K562 (cell line): ENCODE results near the gene PALMD. TPM values are rescaled to one million over a fixed set of nuclear protein-coding genes. Genes with fewer than 3 reads are reported as not detected.

ENCODE experiments used
- ATAC-seq: fragments of 200-7000 bp; cut with Tn5 transposase; 3 replicates; pipeline ENCODE4 v1.9.1; 2020; ENCODE audit warnings: moderate library complexity
- BruUV-seq: library from RNA; stranded (reverse); fragments of 400-500 nt; replicated peaks from 2 replicates; lab custom pipeline; 2021; lab: Mats Ljungman, UMichigan
- CTCF ChIA-PET: fragments of 300-600 bp; formaldehyde crosslinking; extraction: SDS; loops from one replicate; lab custom pipeline; 2021; ENCODE audit warnings: low intra/inter-chr PET ratio; lab: Yijun Ruan, JAX
- POLR2A ChIA-PET: fragments of 300-600, 350-650 bp; sonication (Branson Sonifier 250); formaldehyde crosslinking; extraction: SDS; loops from one replicate; lab custom pipeline; 2021; ENCODE audit warnings: antibody characterized with exemption, inconsistent platforms; lab: Yijun Ruan, JAX
- DNase-seq, 4 experiments: peaks; one replicate each; pipeline versions ENCODE4 v3.0.0 to v3.0.0-alpha.2; 2011 to 2018; ENCODE audit warnings: low spot score in 3 of 4, mixed read lengths in 3 of 4; ENCODE audit errors: extremely low read depth in 1 of 4
- FAIRE-seq: peaks from 2 replicates; lab custom pipeline; 2011; peaks lifted over from hg19 to GRCh38; lab: Jason Lieb, UNC
- H2AFZ ChIP-seq: 2 replicates; pipeline ENCODE4 v1.6.0; 2011; ENCODE audit warnings: low read depth, low read length, control low read depth, inconsistent platforms
- H3K27ac ChIP-seq: fragments of 200-600 bp; 3 replicates; pipeline ENCODE4 v1.8.0; 2011; ENCODE audit warnings: low read depth, mild to moderate bottlenecking, control low read depth, inconsistent platforms, low read length, moderate library complexity, mixed read lengths; ENCODE audit errors: extremely low read depth
- H3K27me3 ChIP-seq, 2 experiments: fragments of 300-600 bp in 1 of 2; 2 replicates in 1 of 2; 3 replicates in 1 of 2; pipeline versions ENCODE4 v1.6.0 to v1.8.0; 2011; ENCODE audit warnings: inconsistent platforms in 2 of 2, low read length in 2 of 2, mild to moderate bottlenecking in 1 of 2, mixed read lengths in 1 of 2, moderate library complexity in 1 of 2; ENCODE audit not compliant: control insufficient read depth in 2 of 2, insufficient read depth in 2 of 2
- H3K36me3 ChIP-seq: fragments of 300-600 bp; 3 replicates; pipeline ENCODE4 v1.8.0; 2011; ENCODE audit warnings: mild to moderate bottlenecking, low read length, inconsistent platforms; ENCODE audit not compliant: control insufficient read depth, insufficient read depth
- H3K4me1 ChIP-seq, 2 experiments: fragments of 200-600 bp in 1 of 2; replicated peaks in 1 of 2; 2 replicates in 1 of 2; 3 replicates in 1 of 2; pipeline versions ENCODE4 v1.5.1 to v1.8.0; 2011; ENCODE audit warnings: inconsistent platforms in 2 of 2, low read length in 2 of 2, mild to moderate bottlenecking in 1 of 2, mixed read lengths in 1 of 2, moderate library complexity in 1 of 2; ENCODE audit not compliant: control insufficient read depth in 2 of 2, insufficient read depth in 2 of 2
- H3K4me2 ChIP-seq: 2 replicates; pipeline ENCODE4 v1.6.1; 2011; ENCODE audit warnings: low read length, control low read depth, inconsistent platforms, mixed read lengths; ENCODE audit not compliant: insufficient read depth
- H3K4me3 ChIP-seq: fragments of 200-600 bp; sonication (generic), shearing (Covaris generic); 2 replicates; pipeline ENCODE4 v1.5.1; 2016; ENCODE audit warnings: control low read depth, inconsistent platforms
- H3K79me2 ChIP-seq: fragments of 200-600 bp; 3 replicates; pipeline ENCODE4 v1.8.0; 2011; ENCODE audit warnings: low read length, inconsistent platforms; ENCODE audit not compliant: control insufficient read depth, insufficient read depth
- H3K9ac ChIP-seq, 2 experiments: 2 replicates each; pipeline versions ENCODE4 v1.6.0 to v1.6.1; 2011; ENCODE audit warnings: low read depth in 2 of 2, low read length in 2 of 2, control low read depth in 1 of 2, inconsistent platforms in 1 of 2, mild to moderate bottlenecking in 1 of 2, mixed read lengths in 1 of 2; ENCODE audit not compliant: insufficient read depth in 1 of 2
- H3K9me1 ChIP-seq: one replicate; pipeline ENCODE4 v1.6.0; 2011; ENCODE audit warnings: inconsistent platforms, mild to moderate bottlenecking, low read length, moderate library complexity; ENCODE audit not compliant: control insufficient read depth, insufficient read depth
- H3K9me3 ChIP-seq: replicated peaks from 2 replicates; pipeline ENCODE4 v1.5.1; 2011; ENCODE audit warnings: low read depth, low read length, inconsistent platforms; ENCODE audit not compliant: control insufficient read depth, insufficient read depth
- H4K20me1 ChIP-seq: replicated peaks from 2 replicates; pipeline ENCODE4 v1.6.1; 2011; ENCODE audit warnings: low read length, inconsistent platforms, mixed read lengths; ENCODE audit not compliant: control insufficient read depth, insufficient read depth
- ARID3A ChIP-seq: IDR thresholded peaks from 2 replicates; pipeline ENCODE4 v1.6.1; 2012; ENCODE audit warnings: low read depth, low read length, improper control_type of control experiment, borderline replicate concordance
- ATF3 ChIP-seq, 2 experiments: fragments of 450-650 bp in 1 of 2; sonication (generic) in 1 of 2; formaldehyde crosslinking in 1 of 2; IDR thresholded peaks in 1 of 2; conservative IDR thresholded peaks in 1 of 2; 2 replicates each; pipeline versions ENCODE4 v1.6.1 to v1.8.1; 2016 to 2023; ENCODE audit warnings: mild to moderate bottlenecking in 2 of 2, moderate library complexity in 2 of 2, inconsistent platforms in 1 of 2, missing genetic modification reagents in 1 of 2
- CTCF ChIP-seq, 3 experiments: IDR thresholded peaks in 2 of 3; conservative IDR thresholded peaks in 1 of 3; 2 replicates each; pipeline ENCODE4 v1.5.1; 2011 to 2012; ENCODE audit warnings: low read length in 3 of 3, mild to moderate bottlenecking in 3 of 3, control low read depth in 2 of 3, improper control_type of control experiment in 1 of 3, inconsistent platforms in 1 of 3, low read depth in 1 of 3, mixed read lengths in 1 of 3, moderate library complexity in 1 of 3; ENCODE audit not compliant: insufficient read depth in 2 of 3
- HMBOX1 ChIP-seq: sonication (generic); IDR thresholded peaks from 2 replicates; pipeline ENCODE4 v1.6.1; 2016
- IRF2 ChIP-seq: sonication (generic); formaldehyde crosslinking; IDR thresholded peaks from 2 replicates; pipeline ENCODE4 v1.8.1; 2022; ENCODE audit warnings: mild to moderate bottlenecking, missing genetic modification reagents
- LCOR ChIP-seq: sonication (generic); formaldehyde crosslinking; IDR thresholded peaks from 2 replicates; pipeline ENCODE4 v1.8.0; 2022; ENCODE audit warnings: mild to moderate bottlenecking, missing genetic modification reagents
- MTA2 ChIP-seq: fragments of 450-650 bp; IDR thresholded peaks from 2 replicates; pipeline ENCODE4 v1.6.1; 2016; ENCODE audit warnings: low read depth
- MYBL2 ChIP-seq, 2 experiments: fragments of 450-650 bp in 1 of 2; sonication (generic) in 1 of 2; formaldehyde crosslinking in 1 of 2; IDR thresholded peaks; 2 replicates each; pipeline versions ENCODE4 v1.6.1 to v1.8.1; 2017 to 2022; ENCODE audit warnings: borderline replicate concordance in 1 of 2, inconsistent platforms in 1 of 2, low read depth in 1 of 2, mild to moderate bottlenecking in 1 of 2, missing genetic modification reagents in 1 of 2, moderate library complexity in 1 of 2
- NCOA1 ChIP-seq: fragments of 450-650 bp; IDR thresholded peaks from 2 replicates; pipeline ENCODE4 v1.6.1; 2016; ENCODE audit warnings: low read depth
- RBM39 ChIP-seq: fragments of 200-400 bp; formaldehyde crosslinking; optimal IDR thresholded peaks from 2 replicates; pipeline ENCODE3; 2018; ENCODE audit warnings: low read depth, low read length
- SRSF7 ChIP-seq: fragments of 200-400 bp; formaldehyde crosslinking; optimal IDR thresholded peaks from 2 replicates; pipeline ENCODE3; 2017; ENCODE audit warnings: mild to moderate bottlenecking, low read depth, low read length
- YY1 ChIP-seq, 3 experiments: IDR thresholded peaks; 2 replicates each; pipeline ENCODE4 v1.6.1; 2011; ENCODE audit warnings: low read length in 2 of 3, mild to moderate bottlenecking in 2 of 3, moderate library complexity in 2 of 3, borderline replicate concordance in 1 of 3, control low read depth in 1 of 3, low read depth in 1 of 3; ENCODE audit not compliant: insufficient read depth in 3 of 3, insufficient replicate concordance in 2 of 3, control insufficient read depth in 1 of 3, insufficient read length in 1 of 3; ENCODE audit errors: extremely low read depth in 1 of 3
- ZBED1 ChIP-seq: IDR thresholded peaks from 2 replicates; pipeline ENCODE4 v1.6.1; 2014
- ZNF165 ChIP-seq: fragments of 250-450 bp; sonication (Bioruptor Pico); IDR thresholded peaks from 2 replicates; pipeline ENCODE4 v1.4.0; 2020; ENCODE audit warnings: borderline replicate concordance
- whole genome bisulfite sequencing: fragments of 100-300 bp; shearing (Covaris generic); methylation state at CpG from one replicate; pipeline ENCODE4 v1.1.6; 2016; ENCODE audit warnings: low coverage, mixed read lengths; ENCODE audit not compliant: insufficient coverage; ENCODE audit errors: missing lambda C conversion rate; 5-methylcytosine and 5-hydroxymethylcytosine counted together
- in situ Hi-C: fragments of 300-500 bp; cut with MboI; formaldehyde crosslinking; loops from 4 replicates; pipeline ENCODE4 v1.15.0; 2018; ENCODE audit warnings: inconsistent platforms, mixed read lengths
- intact Hi-C: fragments of 100-400 bp; cut with micrococcal nuclease; formaldehyde crosslinking; loops from 2 replicates; pipeline ENCODE4 v1.14.2; 2022
- polyA plus RNA-seq, 8 experiments: library from polyadenylated mRNA; depleted of rRNA in 4 of 8; stranded (reverse) in 5 of 8; unstranded in 3 of 8; fragments of >200 nt; fragmentation: Nextera tagmentation in 2 of 8; fragmentation: Illumina TruSeq in 1 of 8; extraction: Ambion mirVana in 2 of 8; extraction: Trizol in 1 of 8; gene quantifications; 2 replicates each; pipeline versions ENCODE4 v1.2.1 to v1.2.3, GENCODE V29; 2011 to 2014; ENCODE audit warnings: inconsistent platforms in 1 of 8, missing spikeins in 1 of 8
- total RNA-seq, 7 experiments: library from RNA; depleted of rRNA in 6 of 7; stranded (reverse); fragments of >200 nt in 6 of 7; fragmentation: Illumina TruSeq in 2 of 7; extraction: Trizol in 2 of 7; gene quantifications; 2 replicates each; pipeline versions ENCODE4 v1.2.1 to v1.2.3, GENCODE V29; 2011 to 2021; ENCODE audit warnings: low replicate concordance in 1 of 7

Gene PALMD
- total and polyA plus RNA-seq, 9 of the 15 experiments (the other 6 are each of a cell fraction or from before 2014, with no cell fraction given) = 2.7 to 13.5 (median 5.4) TPM

- FAIRE-seq (no peak), ATAC-seq (peak; percentile 83), DNase-seq (peak; percentile 21 to 62 (median 46))
- peaks cover 66% of the 10 kb centered on the region for H3K36me3 ChIP-seq
- H3K27me3 ChIP-seq = no peaks in the 10 kb centered on the region
- in situ Hi-C loops = no loop called here
- no peaks in the 10 kb centered on the region for H4K20me1 ChIP-seq
- no peaks in the 10 kb centered on the region for H3K79me2 ChIP-seq
- no peak overlapping the region for H2AFZ ChIP-seq
- H3K4me2 ChIP-seq = no peak overlapping the region
- POLR2A ChIA-PET = interaction anchor here (0.6 to 1.2 kb wide), 2 partner anchors 10 to 11 kb away, joined by 3 read pairs; no protein-coding TSS in a partner anchor
- no peak overlapping the region for H3K4me3 ChIP-seq
- no peaks in the 10 kb centered on the region for H3K9me3 ChIP-seq
- 85% methylated on average over 4 of the region's 4 CpGs for WGBS
- H3K27ac ChIP-seq = no peak overlapping the region
- H3K9ac ChIP-seq = no peak overlapping the region
- H3K9me1 ChIP-seq = no peaks in the 10 kb centered on the region
- CTCF ChIA-PET = no interaction called here
- peaks cover 0 to 5% of the 10 kb centered on the region in 2 experiments; a peak in 1 of 5 replicates for H3K4me1 ChIP-seq
- no TSS peak for BruUV-seq
- intact Hi-C loops = no loop called here
- TF ChIP-seq LCOR (CRISPR knock-in tag) (no peak), SRSF7 (no peak), ZBED1 (no peak), ZNF165 (CRISPR knock-in tag) (no peak), NCOA1 (no peak), RBM39 (no peak), ARID3A (peak; percentile 99), CTCF (IDR thresholded peaks at IDR 0.05 in 2 of 3, conservative IDR thresholded peaks at IDR 0.05 in 1 of 3; ENCODE audit: insufficient read depth in 2 of 3, low read depth in 1 of 3, low read length in 3 of 3) (peak; percentile 66 to 98 (median 91)), ATF3 (IDR thresholded peaks at IDR 0.05) (no peak), ATF3 (CRISPR knock-in tag; conservative IDR thresholded peaks at IDR 0.05) (no peak), HMBOX1 (0 out of 2 replicates have a peak, but pooled peaks have one; percentile 17), IRF2 (CRISPR knock-in tag) (no peak), MTA2 (no peak), MYBL2 (IDR thresholded peaks at IDR 0.05; ENCODE audit: low read depth) (no peak), MYBL2 (CRISPR knock-in tag; IDR thresholded peaks at IDR 0.05; ENCODE audit: borderline replicate concordance) (no peak), YY1 (IDR thresholded peaks at IDR 0.05; ENCODE audit: borderline replicate concordance in 1 of 3, control insufficient read depth in 1 of 3, extremely low read depth in 1 of 3, insufficient read depth in 3 of 3, insufficient read length in 1 of 3, insufficient replicate concordance in 2 of 3, low read depth in 1 of 3, low read length in 2 of 3) (no peak)
Observed at GRCh38 chr1:99728494-99729235, 82.8 kb downstream of the PALMD start.
